DMS53 treated with DMSO at 0.1 percent for 48 hours (cell line): Measurements from ENCODE around the gene PIP5K1B.

ENCODE experiments used
- DNase-seq: peaks from one replicate; lab custom pipeline; 2025; ENCODE audit not compliant: unreplicated experiment; lab: John Stamatoyannopoulos, UW

PIP5K1B gene

GRCh38 chr9:68947842-68948569, 243.0 kb downstream of the PIP5K1B start:
- DNase-seq = no peak

GRCh38 chr9:68949271-68950000, 244.4 kb downstream of the PIP5K1B start:
- DNase-seq = no peak

- DNase-seq = no peak
These were observed 245.1 kb downstream of the PIP5K1B start for GRCh38 chr9:68950188-68950587.

- DNase-seq = no peak
These were observed 245.6 kb downstream of the PIP5K1B start for GRCh38 chr9:68950689-68951088.

- no peak for DNase-seq
These were observed 247.0 kb downstream of the PIP5K1B start for GRCh38 chr9:68951879-68952659.

- DNase-seq = no peak
These were observed 248.7 kb downstream of the PIP5K1B start for GRCh38 chr9:68953771-68954170.

- no peak for DNase-seq
These were observed 250.3 kb downstream of the PIP5K1B start for GRCh38 chr9:68955330-68955729.

GRCh38 chr9:68957479-68957878, 252.4 kb downstream of the PIP5K1B start:
- DNase-seq = no peak

- DNase-seq = no peak
These were observed 256.5 kb downstream of the PIP5K1B start for GRCh38 chr9:68961587-68961986.

- DNase-seq = no peak
These were observed 258.4 kb downstream of the PIP5K1B start for GRCh38 chr9:68963416-68963815.

GRCh38 chr9:68964102-68964541, 259.1 kb downstream of the PIP5K1B start:
- no peak for DNase-seq

GRCh38 chr9:68964765-68965164, 259.7 kb downstream of the PIP5K1B start:
- no peak for DNase-seq

GRCh38 chr9:68966496-68966944, 261.5 kb downstream of the PIP5K1B start:
- no peak for DNase-seq

GRCh38 chr9:68967800-68968199, 262.8 kb downstream of the PIP5K1B start:
- no peak for DNase-seq

- DNase-seq = peak; percentile 31
These were observed 264.5 kb downstream of the PIP5K1B start for GRCh38 chr9:68969538-68969937.

- DNase-seq = no peak
These were observed 265.1 kb downstream of the PIP5K1B start for GRCh38 chr9:68970151-68970550.

GRCh38 chr9:68973619-68974018, 268.6 kb downstream of the PIP5K1B start:
- no peak for DNase-seq

- DNase-seq = no peak
These were observed 269.4 kb downstream of the PIP5K1B start for GRCh38 chr9:68974431-68974830.

GRCh38 chr9:68974901-68975300, 269.9 kb downstream of the PIP5K1B start:
- no peak for DNase-seq

GRCh38 chr9:68975365-68976043, 270.5 kb downstream of the PIP5K1B start:
- no peak for DNase-seq

- DNase-seq = no peak
These were observed 273.0 kb downstream of the PIP5K1B start for GRCh38 chr9:68978066-68978465.
